ENCODE measurements around the gene CEP164.

The CEP164 gene

DNA sequence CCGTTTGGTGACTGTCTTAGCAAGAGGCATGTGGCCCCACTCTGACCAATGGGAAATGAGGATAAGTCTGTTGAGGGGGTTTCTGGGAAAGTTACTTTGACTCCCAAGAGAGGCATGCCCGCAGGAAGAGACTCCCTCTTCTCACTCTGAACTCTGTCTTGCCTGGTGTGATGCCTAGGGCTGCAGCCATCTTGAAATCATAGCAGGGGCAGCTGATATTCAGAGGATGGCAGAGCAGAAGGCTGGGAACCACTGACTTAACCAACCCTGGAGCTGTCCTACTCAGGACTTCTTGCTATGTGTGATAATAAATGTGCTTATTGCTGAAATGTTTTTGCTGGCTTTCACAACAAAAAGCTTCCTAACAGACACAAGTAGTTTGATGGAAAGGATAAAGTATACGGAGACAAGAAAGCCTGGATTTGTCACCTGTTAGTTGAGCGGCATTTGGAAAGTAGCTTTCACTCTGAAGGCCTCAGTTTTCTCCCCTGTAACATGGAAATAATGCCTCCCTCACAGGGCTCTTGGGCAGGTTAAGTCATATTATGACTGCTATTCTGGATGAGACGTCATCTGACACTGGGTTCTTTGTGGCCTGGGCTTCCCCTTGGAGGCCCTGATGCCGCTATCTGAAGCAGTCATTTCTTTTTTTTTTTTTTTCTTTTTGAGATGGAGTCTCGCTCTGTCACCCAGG is 128.5 kb downstream of the CEP164 start:
- TF ChIP-seq GATA3 (IDR thresholded peaks at IDR 0.05; ENCODE audit: low read depth, low read length) = no peak
- no peak for TF ChIP-seq GATA2 (IDR thresholded peaks at IDR 0.05; ENCODE audit: low read depth, low read length)

DNA sequence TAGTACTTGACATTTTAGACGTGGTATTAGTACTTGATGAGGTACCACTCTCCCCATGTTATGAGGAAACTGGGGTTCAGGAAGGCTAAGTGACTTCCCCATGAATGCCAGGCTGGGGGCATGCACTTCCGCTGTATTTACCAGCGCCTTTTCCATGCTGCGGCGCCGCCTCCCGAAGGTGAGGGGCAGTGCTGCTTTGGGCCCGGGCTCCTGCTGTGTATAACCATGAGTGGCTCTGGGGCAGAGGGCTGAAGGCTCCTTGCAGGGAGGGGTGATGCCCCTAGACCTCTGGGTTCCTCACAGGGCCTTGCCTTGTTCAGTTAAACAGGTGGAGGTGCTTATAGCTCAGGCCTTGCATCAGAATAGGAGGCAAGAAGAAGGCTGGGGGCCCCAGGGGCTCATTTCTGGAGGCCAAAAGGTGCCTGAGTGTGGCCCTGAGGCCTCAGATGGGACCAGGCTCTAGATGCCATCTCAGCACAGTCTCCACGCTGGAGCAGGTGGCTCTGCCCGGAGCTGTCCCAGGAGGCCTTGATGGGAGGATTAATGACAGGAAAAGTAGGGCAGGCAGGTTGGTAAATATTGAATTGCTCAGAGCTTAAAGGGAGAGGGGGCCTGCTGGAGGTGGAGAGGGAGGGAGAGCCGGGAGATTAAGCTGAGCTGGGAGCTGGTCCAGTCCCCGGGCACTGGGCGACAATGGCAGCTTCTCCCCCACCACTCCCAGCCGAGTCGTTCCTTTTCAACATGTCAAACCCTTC is 129.6 kb downstream of the CEP164 start:
- TF ChIP-seq GATA2 (IDR thresholded peaks at IDR 0.05; ENCODE audit: low read depth, low read length) (no peak), GATA3 (IDR thresholded peaks at IDR 0.05; ENCODE audit: low read depth, low read length) (no peak)

DNA sequence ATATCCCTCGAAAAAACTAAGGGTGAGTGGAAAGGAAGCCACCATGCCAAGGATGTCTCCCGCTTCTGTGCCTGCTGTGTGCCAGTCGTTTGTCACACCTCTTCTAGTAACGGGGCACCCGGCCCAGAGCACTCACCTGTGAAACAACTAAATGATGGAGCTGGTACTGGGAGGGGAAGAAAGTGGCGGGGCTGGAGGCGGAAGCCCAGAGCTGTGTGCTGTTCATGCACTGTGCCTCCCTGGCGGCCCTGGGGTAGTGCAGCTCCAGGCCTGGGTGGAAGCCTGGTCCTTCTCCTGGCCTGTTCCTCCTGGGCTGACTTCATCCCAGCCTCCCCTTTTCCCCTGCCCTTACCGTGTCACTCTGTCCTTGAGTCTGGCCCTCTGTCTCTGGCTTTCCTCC is 130.2 kb downstream of the CEP164 start:
- TF ChIP-seq GATA3 (IDR thresholded peaks at IDR 0.05; ENCODE audit: low read depth, low read length) = no peak
- TF ChIP-seq GATA2 (IDR thresholded peaks at IDR 0.05; ENCODE audit: low read depth, low read length) = no peak

DNA sequence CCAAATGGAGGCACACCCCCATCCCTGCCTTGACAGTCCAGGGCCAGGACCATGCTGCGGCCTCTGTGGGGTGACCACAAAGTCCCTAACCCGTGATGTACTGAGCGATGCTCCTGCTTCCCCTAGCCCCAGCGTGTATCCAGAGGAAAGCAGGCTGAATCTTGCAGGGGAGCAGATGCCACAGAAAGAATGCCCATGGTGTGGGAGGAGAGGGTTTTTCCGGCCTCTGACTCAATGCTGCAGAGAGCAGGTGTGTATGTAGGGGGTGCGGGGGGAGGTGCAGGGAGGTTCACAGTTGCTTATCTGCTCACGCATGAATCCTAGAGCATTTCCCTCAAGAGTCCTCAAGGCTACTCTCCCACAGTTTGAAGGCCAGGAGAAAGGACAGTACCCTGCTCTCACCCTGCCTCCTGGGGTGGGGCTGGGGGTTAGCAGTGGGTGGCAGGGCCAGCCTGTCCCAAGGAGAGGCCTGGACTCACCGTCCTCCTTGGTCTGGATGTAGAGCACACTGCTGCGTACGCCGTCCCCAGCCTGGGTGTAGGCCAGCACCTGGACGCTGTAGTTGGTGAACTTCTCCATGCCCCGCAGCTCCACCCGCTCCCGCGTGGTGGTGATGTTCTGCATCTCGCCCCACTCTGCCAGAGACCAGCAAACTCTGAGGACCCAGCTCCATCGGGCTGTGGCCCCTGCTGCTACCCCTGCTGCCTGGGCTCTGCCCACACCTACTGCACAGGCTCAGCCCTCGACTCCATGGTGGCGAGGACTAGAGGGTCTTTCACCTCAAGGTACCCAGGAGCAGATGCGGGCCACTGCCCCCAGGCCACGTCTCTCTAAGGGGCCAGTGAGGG is 130.8 kb downstream of the CEP164 start:
- TF ChIP-seq GATA3 (IDR thresholded peaks at IDR 0.05; ENCODE audit: low read depth, low read length) (no peak), GATA2 (IDR thresholded peaks at IDR 0.05; ENCODE audit: low read depth, low read length) (no peak)

DNA sequence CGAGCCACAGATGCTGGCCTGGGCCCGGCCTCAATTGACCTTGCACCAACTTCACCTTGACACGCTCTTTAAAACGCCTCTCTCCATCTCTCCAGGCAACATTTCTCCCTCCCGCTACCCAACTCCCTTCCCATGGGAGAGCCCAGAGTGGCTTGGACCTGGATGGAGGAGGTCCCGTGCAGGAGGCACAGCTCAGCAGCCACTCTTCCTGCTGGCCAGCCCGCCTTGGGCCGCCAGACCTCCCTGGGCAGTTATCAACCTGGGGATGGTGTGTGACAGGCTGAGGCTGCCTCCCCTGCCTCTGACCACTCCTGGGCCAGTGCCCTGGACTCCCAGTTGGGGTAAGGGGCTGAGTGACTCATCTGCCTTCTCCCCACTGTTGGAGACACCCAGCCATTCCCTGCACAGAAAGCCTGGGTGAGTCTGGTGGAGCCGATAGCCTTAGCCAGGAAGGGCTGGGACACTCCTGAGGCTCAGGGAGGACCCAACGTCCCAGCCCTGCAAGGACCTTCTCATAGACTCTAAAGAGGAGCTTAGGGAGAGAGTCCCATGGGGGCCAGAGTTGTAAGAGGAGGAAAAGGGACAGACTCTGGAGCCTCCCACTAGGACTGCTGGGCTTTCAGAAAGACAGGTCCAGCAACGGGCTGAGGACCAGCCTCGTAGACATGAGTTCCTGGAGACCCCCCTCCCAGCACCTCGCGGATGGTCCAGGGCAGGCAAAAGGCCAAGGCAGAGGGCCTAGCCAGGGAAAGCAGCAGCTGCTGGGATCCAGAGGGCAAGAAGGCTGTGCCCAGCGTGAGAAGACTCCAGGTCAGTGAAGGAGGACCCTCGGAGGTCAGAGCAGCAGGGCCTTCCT is 131.7 kb downstream of the CEP164 start:
- no peak for TF ChIP-seq GATA3 (IDR thresholded peaks at IDR 0.05; ENCODE audit: low read depth, low read length)
- TF ChIP-seq GATA2 (IDR thresholded peaks at IDR 0.05; ENCODE audit: low read depth, low read length) = no peak

DNA sequence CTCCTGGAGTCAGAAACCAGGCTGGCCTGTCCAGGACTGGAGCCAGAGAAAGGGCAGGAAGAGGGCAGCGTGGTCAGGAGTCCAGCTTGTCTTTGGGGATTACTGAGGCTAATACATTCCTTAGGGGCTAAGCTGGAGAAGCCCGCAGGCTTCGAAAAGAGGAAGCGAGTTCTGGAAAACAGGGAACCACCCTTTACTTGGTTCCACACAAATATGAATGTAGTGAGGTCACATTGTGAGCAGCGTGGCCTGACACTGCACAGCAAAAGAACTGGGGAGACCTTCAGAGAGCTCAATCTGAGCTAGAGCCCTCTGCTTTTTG is 132.3 kb downstream of the CEP164 start:
- TF ChIP-seq GATA3 (IDR thresholded peaks at IDR 0.05; ENCODE audit: low read depth, low read length) = no peak
- no peak for TF ChIP-seq GATA2 (IDR thresholded peaks at IDR 0.05; ENCODE audit: low read depth, low read length)

DNA sequence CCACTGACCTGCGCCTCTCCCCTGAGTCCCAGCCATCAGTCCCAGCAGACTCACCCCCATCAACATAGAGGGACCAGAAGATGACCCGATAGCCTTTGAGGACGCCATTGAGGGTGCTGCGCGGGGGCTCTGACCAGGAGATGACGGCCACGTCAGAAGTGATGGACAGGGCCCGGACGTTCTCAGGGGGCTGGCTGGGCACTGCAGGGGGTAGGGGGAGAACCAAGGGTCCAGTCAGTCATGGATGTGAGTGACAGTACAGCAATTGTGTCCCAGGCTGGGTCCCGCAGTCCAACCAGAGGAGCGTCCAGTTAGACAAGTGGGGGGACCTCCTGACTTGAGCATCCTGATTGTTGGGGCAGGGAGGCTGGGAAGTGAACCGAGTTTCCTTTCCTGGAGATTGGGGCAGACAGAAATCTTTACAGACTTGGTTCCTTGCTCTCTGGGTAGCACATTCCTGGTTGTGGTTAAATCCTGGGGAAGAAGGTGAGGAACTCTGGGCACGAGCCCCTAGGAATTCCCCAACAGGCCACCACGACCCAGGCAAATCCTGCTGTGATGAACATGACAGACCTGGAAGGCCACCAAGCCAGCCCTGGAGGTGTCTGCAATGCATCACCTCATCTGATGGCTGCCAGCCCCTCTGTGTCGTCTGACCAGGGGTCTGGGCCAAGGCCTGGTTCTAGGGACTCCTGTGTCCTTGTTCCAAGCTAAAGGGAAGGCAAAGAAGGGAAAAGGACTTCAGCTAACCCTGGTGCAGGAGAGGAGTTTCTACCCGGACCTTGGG is 133.9 kb downstream of the CEP164 start:
- TF ChIP-seq GATA3 (IDR thresholded peaks at IDR 0.05; ENCODE audit: low read depth, low read length) (no peak), GATA2 (IDR thresholded peaks at IDR 0.05; ENCODE audit: low read depth, low read length) (no peak)

DNA sequence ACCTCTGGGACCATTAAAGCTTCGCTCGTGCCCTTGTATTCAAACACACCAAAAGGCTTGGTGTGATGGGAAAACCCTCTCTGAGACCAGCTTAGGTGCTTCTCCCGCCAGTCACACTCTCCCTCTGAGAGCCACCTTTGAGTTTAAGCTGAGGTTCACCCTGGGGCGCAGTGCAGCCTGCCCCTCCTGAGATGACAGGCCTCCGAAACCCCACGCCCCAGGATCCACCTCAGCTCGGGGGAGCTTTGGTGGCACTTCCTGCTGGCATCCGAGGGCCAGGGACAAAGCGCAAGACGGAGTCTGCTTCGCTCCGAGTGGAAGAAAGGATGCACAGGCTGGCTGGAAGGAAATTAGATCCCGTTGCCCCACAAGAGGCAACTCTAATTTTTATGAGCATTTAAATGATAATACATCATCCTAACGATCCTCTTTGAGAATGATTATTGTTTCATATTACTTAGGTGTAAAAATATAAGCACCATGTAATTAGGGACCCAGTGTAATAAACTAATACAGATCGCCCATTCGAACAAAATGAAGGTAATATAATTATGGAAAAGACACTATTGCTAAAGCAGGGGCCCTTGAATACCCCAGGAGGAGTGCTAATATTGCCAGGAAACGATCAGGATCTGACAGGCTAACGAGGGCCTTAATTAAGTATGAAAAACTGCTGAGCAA is 134.7 kb downstream of the CEP164 start:
- TF ChIP-seq GATA3 (IDR thresholded peaks at IDR 0.05; ENCODE audit: low read depth, low read length) (no peak), GATA2 (IDR thresholded peaks at IDR 0.05; ENCODE audit: low read depth, low read length) (no peak)

DNA sequence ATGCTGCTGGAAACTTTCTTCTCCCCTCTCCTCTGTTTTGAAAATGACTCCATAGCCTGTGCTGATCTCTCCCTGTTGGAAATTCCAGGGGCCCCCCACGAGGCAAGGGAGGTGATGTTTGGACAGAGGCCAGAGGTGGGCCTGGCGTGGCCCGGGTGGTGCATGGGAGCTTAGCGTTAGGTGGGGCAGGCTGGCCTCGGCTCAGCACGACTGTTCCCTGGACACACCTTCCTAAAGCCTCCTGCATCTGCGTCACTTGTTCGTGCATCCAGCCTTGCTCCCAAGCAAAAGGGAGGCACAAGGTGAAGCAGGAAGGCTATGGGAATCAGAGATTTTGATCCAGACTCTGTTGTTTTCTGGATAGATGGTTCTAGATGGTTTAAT is 135.2 kb downstream of the CEP164 start:
- TF ChIP-seq GATA2 (IDR thresholded peaks at IDR 0.05; ENCODE audit: low read depth, low read length) = no peak
- TF ChIP-seq GATA3 (IDR thresholded peaks at IDR 0.05; ENCODE audit: low read depth, low read length) = no peak

Data from SH-SY5Y (cell line).